H1 (cell line): ENCODE measurements around the gene MAML1. TPM values are rescaled to one million over a fixed set of nuclear protein-coding genes. Genes with fewer than 3 reads are reported as not detected.

Source experiments
- CTCF ChIA-PET: fragments of 300-600 bp; sonication (Branson Sonifier 250); formaldehyde crosslinking; loops from one replicate; lab custom pipeline; 2021; ENCODE audit not compliant: partially characterized antibody; lab: Charles Lee
- POLR2A ChIA-PET: fragments of 300-600 bp; sonication (Branson Sonifier 250); formaldehyde crosslinking; loops from one replicate; lab custom pipeline; 2021; ENCODE audit warnings: inconsistent platforms; ENCODE audit not compliant: partially characterized antibody; lab: Charles Lee
- DNase-seq, 2 experiments: peaks; one replicate each; pipeline versions ENCODE4 v3.0.0 to v3.0.0-alpha.2; 2010 to 2022; ENCODE audit warnings: low spot score in 2 of 2, low read depth in 1 of 2, mixed read lengths in 1 of 2
- FAIRE-seq: peaks from 2 replicates; lab custom pipeline; 2011; peaks lifted over from hg19 to GRCh38; lab: Jason Lieb, UNC
- H2AFZ ChIP-seq: 2 replicates; pipeline ENCODE4 v1.8.1; 2012; ENCODE audit warnings: low read length, inconsistent platforms
- H2AK5ac ChIP-seq: 2 replicates; pipeline ENCODE4 v1.6.1; 2013; ENCODE audit warnings: low read depth, low read length
- H2BK120ac ChIP-seq: replicated peaks from 2 replicates; pipeline ENCODE3; 2013; ENCODE audit warnings: low read depth, low read length, inconsistent platforms
- H2BK12ac ChIP-seq: 2 replicates; pipeline ENCODE4 v1.6.1; 2013; ENCODE audit warnings: low read depth, low read length
- H2BK15ac ChIP-seq: 2 replicates; pipeline ENCODE4 v1.6.1; 2013; ENCODE audit warnings: low read length
- H2BK20ac ChIP-seq: 2 replicates; pipeline ENCODE4 v1.6.1; 2013; ENCODE audit warnings: low read length
- H2BK5ac ChIP-seq: 2 replicates; pipeline ENCODE4 v1.6.1; 2013; ENCODE audit warnings: low read depth, low read length
- H3K14ac ChIP-seq: 2 replicates; pipeline ENCODE4 v1.6.1; 2013; ENCODE audit warnings: inconsistent platforms; ENCODE audit not compliant: insufficient read length
- H3K18ac ChIP-seq: 2 replicates; pipeline ENCODE4 v1.6.1; 2013; ENCODE audit warnings: low read length; ENCODE audit errors: extremely low read depth
- H3K23ac ChIP-seq: 2 replicates; pipeline ENCODE4 v1.6.1; 2013; ENCODE audit warnings: inconsistent platforms; ENCODE audit not compliant: insufficient read length
- H3K23me2 ChIP-seq: 2 replicates; pipeline ENCODE4 v1.6.1; 2013; ENCODE audit warnings: low read depth, low read length
- H3K27ac ChIP-seq: 2 replicates; pipeline ENCODE4 v1.6.1; 2011; ENCODE audit warnings: low read depth, low read length, inconsistent platforms
- H3K27me3 ChIP-seq, 4 experiments: replicated peaks in 1 of 4; 1 replicate in 1 of 4; 2 replicates in 3 of 4; pipeline versions ENCODE4 v1.6.1 to v1.8.1; 2011 to 2013; ENCODE audit warnings: low read length in 3 of 4, mild to moderate bottlenecking in 3 of 4, inconsistent platforms in 2 of 4, mixed read lengths in 2 of 4, moderate library complexity in 1 of 4; ENCODE audit not compliant: control insufficient read depth in 3 of 4, insufficient read depth in 3 of 4; ENCODE audit errors: extremely low read depth in 1 of 4
- H3K36me3 ChIP-seq, 4 experiments: 2 replicates each; pipeline versions ENCODE4 v1.6.1 to v1.8.1; 2011 to 2013; ENCODE audit warnings: mild to moderate bottlenecking in 4 of 4, low read length in 3 of 4, moderate library complexity in 2 of 4, control low read depth in 1 of 4, inconsistent platforms in 1 of 4; ENCODE audit not compliant: insufficient read depth in 4 of 4, control insufficient read depth in 2 of 4
- H3K4ac ChIP-seq: replicated peaks from 2 replicates; pipeline ENCODE3; 2013; ENCODE audit warnings: low read length, low read depth, mixed read lengths, inconsistent platforms; ENCODE audit not compliant: insufficient read length
- H3K4me1 ChIP-seq, 4 experiments: replicated peaks in 1 of 4; 1 replicate in 1 of 4; 2 replicates in 3 of 4; pipeline versions ENCODE4 v1.6.1 to v1.8.1; 2011 to 2013; ENCODE audit warnings: low read length in 3 of 4, inconsistent platforms in 2 of 4, mixed read lengths in 1 of 4; ENCODE audit not compliant: insufficient read depth in 4 of 4, control insufficient read depth in 3 of 4
- H3K4me2 ChIP-seq, 2 experiments: 2 replicates each; pipeline versions ENCODE4 v1.6.1 to v1.8.1; 2011 to 2013; ENCODE audit warnings: low read depth in 2 of 2, low read length in 2 of 2, control low read depth in 1 of 2, inconsistent platforms in 1 of 2, mild to moderate bottlenecking in 1 of 2; ENCODE audit not compliant: insufficient read depth in 1 of 2
- H3K4me3 ChIP-seq, 4 experiments: fragments of 200-600, 300-600 bp in 1 of 4; sonication (generic), shearing (Covaris generic), sonication (Bioruptor Twin) in 1 of 4; 2 replicates each; pipeline versions ENCODE4 v1.5.1 to v1.8.1; 2011 to 2016; ENCODE audit warnings: low read length in 4 of 4, low read depth in 3 of 4, control low read depth in 2 of 4, inconsistent platforms in 2 of 4, mild to moderate bottlenecking in 2 of 4, mixed read lengths in 1 of 4, moderate library complexity in 1 of 4; ENCODE audit not compliant: insufficient read depth in 2 of 4; ENCODE audit errors: extremely low read depth in 1 of 4
- H3K56ac ChIP-seq: replicated peaks from 2 replicates; pipeline ENCODE3; 2013; ENCODE audit warnings: low read depth, mild to moderate bottlenecking, mixed read lengths, low read length, inconsistent platforms; ENCODE audit not compliant: insufficient read length
- H3K79me1 ChIP-seq: 2 replicates; pipeline ENCODE4 v1.6.1; 2013; ENCODE audit warnings: low read depth, low read length, control low read depth
- H3K79me2 ChIP-seq, 2 experiments: 2 replicates each; pipeline versions ENCODE4 v1.6.1 to v1.8.1; 2012 to 2013; ENCODE audit warnings: low read length in 2 of 2, mild to moderate bottlenecking in 2 of 2, inconsistent platforms in 1 of 2; ENCODE audit not compliant: insufficient read depth in 2 of 2, control insufficient read depth in 1 of 2
- H3K9ac ChIP-seq, 4 experiments: replicated peaks in 1 of 4; 1 replicate in 1 of 4; 2 replicates in 3 of 4; pipeline versions ENCODE4 v1.6.1 to v1.8.1; 2011 to 2013; ENCODE audit warnings: low read depth in 3 of 4, low read length in 3 of 4, control low read depth in 2 of 4, mild to moderate bottlenecking in 2 of 4, moderate library complexity in 2 of 4, inconsistent platforms in 1 of 4; ENCODE audit errors: extremely low read depth in 1 of 4
- H3K9me3 ChIP-seq, 2 experiments: 2 replicates each; pipeline versions ENCODE4 v1.6.1 to v1.8.1; 2012 to 2013; ENCODE audit warnings: mild to moderate bottlenecking in 2 of 2, moderate library complexity in 2 of 2, control low read depth in 1 of 2, inconsistent platforms in 1 of 2, low read depth in 1 of 2, low read length in 1 of 2, mixed read lengths in 1 of 2; ENCODE audit not compliant: insufficient read depth in 2 of 2
- H4K20me1 ChIP-seq, 2 experiments: replicated peaks in 1 of 2; 2 replicates each; pipeline versions ENCODE3 to v1.8.1; 2011 to 2013; ENCODE audit warnings: inconsistent platforms in 2 of 2, low read length in 2 of 2, mild to moderate bottlenecking in 1 of 2; ENCODE audit not compliant: insufficient read depth in 2 of 2, control insufficient read depth in 1 of 2
- H4K5ac ChIP-seq: 2 replicates; pipeline ENCODE4 v1.6.1; 2013; ENCODE audit warnings: low read length, low read depth, mixed read lengths, inconsistent platforms; ENCODE audit not compliant: insufficient read length
- H4K8ac ChIP-seq: 2 replicates; pipeline ENCODE4 v1.8.0; 2013; ENCODE audit warnings: mild to moderate bottlenecking, moderate library complexity, low read length, inconsistent platforms; ENCODE audit not compliant: insufficient read depth; ENCODE audit errors: extremely low read depth
- H4K91ac ChIP-seq: replicated peaks from 2 replicates; pipeline ENCODE3; 2013; ENCODE audit warnings: low read length, mixed read lengths, inconsistent platforms; ENCODE audit not compliant: insufficient read length
- HDAC2 ChIP-seq, 2 experiments: fragments of 300-600 bp in 1 of 2; sonication (generic) in 1 of 2; IDR thresholded peaks; 2 replicates each; pipeline ENCODE4 v1.6.1; 2011 to 2012; ENCODE audit warnings: low read depth in 2 of 2, low read length in 2 of 2, mild to moderate bottlenecking in 2 of 2, moderate library complexity in 2 of 2, borderline replicate concordance in 1 of 2, inconsistent platforms in 1 of 2
- WGBS, 2 experiments: shearing (Covaris generic) in 1 of 2; methylation state at CpG; one replicate each; pipeline versions ENCODE4 v1.1.6 to v1.1.7; 2013 to 2015; ENCODE audit warnings: low lambda C conversion rate in 2 of 2, mixed read lengths in 2 of 2, inconsistent platforms in 1 of 2, low coverage in 1 of 2, missing lambda C conversion rate in 1 of 2; ENCODE audit not compliant: insufficient replicate concordance in 2 of 2, insufficient coverage in 1 of 2, insufficient read length in 1 of 2; ENCODE audit errors: extremely low coverage in 1 of 2, missing lambda C conversion rate in 1 of 2; 5-methylcytosine and 5-hydroxymethylcytosine counted together
- polyA plus RNA-seq, 7 experiments: library from polyadenylated mRNA; depleted of rRNA in 3 of 7; stranded (reverse) in 5 of 7; unstranded in 2 of 7; fragments of >200 nt in 5 of 7; fragments of 200-250 nt in 2 of 7; gene quantifications; 1 replicate in 5 of 7; 2 replicates in 1 of 7; 4 replicates in 1 of 7; pipeline versions ENCODE4 v1.2.1 to v1.2.3, GENCODE V29; 2011 to 2013; ENCODE audit warnings: missing spikeins in 2 of 7, mixed read lengths in 2 of 7
- total RNA-seq: library from RNA; stranded (reverse); fragmentation: NEBNext Ultra II Directional; extraction: Animal tissue kit (Norgen Biotek cat#: 25700); gene quantifications from 2 replicates; pipeline ENCODE4 v1.2.1, GENCODE V29; 2021

Gene MAML1
- total and polyA plus RNA-seq, 2 of the 8 experiments (the other 6 are each of a cell fraction or from before 2014, with no cell fraction given) = 17.1 to 41.9 TPM

DNA sequence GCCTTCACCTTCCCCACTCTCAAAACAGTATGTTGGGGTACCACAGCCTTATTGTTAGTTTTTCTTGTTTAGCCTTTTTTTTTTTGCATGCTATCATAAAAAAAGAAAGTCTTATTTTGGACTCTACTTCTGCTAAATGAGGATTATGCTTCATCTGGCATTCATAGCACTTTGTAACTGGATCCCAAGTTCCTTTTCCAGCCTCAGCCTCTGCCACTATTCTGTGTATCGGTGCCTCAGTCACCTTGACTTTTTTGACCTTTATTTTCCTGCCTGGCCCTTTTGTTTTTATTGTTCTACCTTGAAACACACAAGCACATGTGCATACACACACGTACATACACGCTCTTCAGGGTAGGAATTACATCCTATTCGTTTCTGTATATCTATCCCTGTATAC lies 8.5 kb upstream of the MAML1 start:
- no peak overlapping the region for H2AK5ac ChIP-seq
- ChIA-PET POLR2A (interaction anchor here (0.6 to 1.2 kb wide), 4 partner anchors 8 to 356 kb away, joined by 3 to 5 read pairs (median 4); partner anchors contain the start of genes HNRNPH1 and MAML1), CTCF (interaction anchor here (0.6 to 1.1 kb wide), 2 partner anchors 11 to 55 kb away, joined by 3 read pairs; no protein-coding TSS in a partner anchor)
- H3K36me3 ChIP-seq = peaks cover 58 to 97% (median 82%) of the 10 kb centered on the region in 4 experiments
- H3K23me2 ChIP-seq = no peaks in the 10 kb centered on the region
- H3K14ac ChIP-seq = no peak overlapping the region
- H2BK5ac ChIP-seq = no peak overlapping the region
- no peak overlapping the region for H3K27ac ChIP-seq
- H2BK120ac ChIP-seq = no peak overlapping the region
- no peak overlapping the region for H3K4me3 ChIP-seq
- no peaks in the 10 kb centered on the region for H3K27me3 ChIP-seq
- H4K20me1 ChIP-seq = peaks cover under 1 to 5% of the 10 kb centered on the region in 2 experiments
- H3K79me2 ChIP-seq = peaks cover 0 to 2% of the 10 kb centered on the region in 2 experiments; a peak in 1 of 4 replicates
- no peak overlapping the region for H2BK20ac ChIP-seq
- H4K8ac ChIP-seq = no peak overlapping the region
- TF ChIP-seq HDAC2 (IDR thresholded peaks at IDR 0.05; ENCODE audit: borderline replicate concordance in 1 of 2, low read depth in 2 of 2, low read length in 2 of 2) = no peak
- FAIRE-seq (no peak), DNase-seq (no peak)
- H2AFZ ChIP-seq = no peak overlapping the region
- H3K79me1 ChIP-seq = no peaks in the 10 kb centered on the region; the same call in 1 of the 2 replicates
- H3K9ac ChIP-seq = no peak overlapping the region
- H2BK15ac ChIP-seq = no peak overlapping the region
- no peak overlapping the region for H4K91ac ChIP-seq
- WGBS, 2 experiments = 91% methylated on average over 4 of the region's 4 CpGs; no CpG with 5 or more reads in 1 of the 2 experiments
- H2BK12ac ChIP-seq = no peak overlapping the region
- no peak overlapping the region for H3K4me2 ChIP-seq
- H3K23ac ChIP-seq = no peak overlapping the region
- no peaks in the 10 kb centered on the region for H3K4me1 ChIP-seq
- no peak overlapping the region for H3K4ac ChIP-seq
- no peak overlapping the region for H4K5ac ChIP-seq
- H3K9me3 ChIP-seq = no peaks in the 10 kb centered on the region
- H3K56ac ChIP-seq = no peak overlapping the region
- H3K18ac ChIP-seq = no peak overlapping the region
